Measurements from ENCODE around the gene CYP46A1.

Gene CYP46A1

GRCh38 chr14:99728981-99729451 is 44.9 kb downstream of the CYP46A1 start:
- TF ChIP-seq GATA3 (IDR thresholded peaks at IDR 0.05; ENCODE audit: low read depth, low read length) = no peak
- TF ChIP-seq GATA2 (IDR thresholded peaks at IDR 0.05; ENCODE audit: low read depth, low read length) = no peak

GRCh38 chr14:99729991-99730875 is 46.1 kb downstream of the CYP46A1 start:
- TF ChIP-seq GATA3 (IDR thresholded peaks at IDR 0.05; ENCODE audit: low read depth, low read length) (no peak), GATA2 (IDR thresholded peaks at IDR 0.05; ENCODE audit: low read depth, low read length) (no peak)

GRCh38 chr14:99730876-99731546 is 46.9 kb downstream of the CYP46A1 start:
- TF ChIP-seq GATA3 (IDR thresholded peaks at IDR 0.05; ENCODE audit: low read depth, low read length) (no peak), GATA2 (IDR thresholded peaks at IDR 0.05; ENCODE audit: low read depth, low read length) (no peak)

GRCh38 chr14:99731547-99732435 is 47.7 kb downstream of the CYP46A1 start:
- TF ChIP-seq GATA2 (IDR thresholded peaks at IDR 0.05; ENCODE audit: low read depth, low read length) = no peak
- TF ChIP-seq GATA3 (IDR thresholded peaks at IDR 0.05; ENCODE audit: low read depth, low read length) = no peak

GRCh38 chr14:99732436-99733210 is 48.5 kb downstream of the CYP46A1 start:
- TF ChIP-seq GATA3 (IDR thresholded peaks at IDR 0.05; ENCODE audit: low read depth, low read length) = no peak
- TF ChIP-seq GATA2 (IDR thresholded peaks at IDR 0.05; ENCODE audit: low read depth, low read length) = no peak

- TF ChIP-seq GATA3 (IDR thresholded peaks at IDR 0.05; ENCODE audit: low read depth, low read length) = no peak
Observed at GRCh38 chr14:99733211-99733539, 49.1 kb downstream of the CYP46A1 start.

GRCh38 chr14:99733540-99734405 is 49.7 kb downstream of the CYP46A1 start:
- no peak for TF ChIP-seq GATA3 (IDR thresholded peaks at IDR 0.05; ENCODE audit: low read depth, low read length)
- TF ChIP-seq GATA2 (IDR thresholded peaks at IDR 0.05; ENCODE audit: low read depth, low read length) = no peak

GRCh38 chr14:99734406-99735051 is 50.4 kb downstream of the CYP46A1 start:
- TF ChIP-seq GATA2 (IDR thresholded peaks at IDR 0.05; ENCODE audit: low read depth, low read length) (no peak), GATA3 (IDR thresholded peaks at IDR 0.05; ENCODE audit: low read depth, low read length) (no peak)

GRCh38 chr14:99735189-99736135 is 51.4 kb downstream of the CYP46A1 start:
- no peak for TF ChIP-seq GATA3 (IDR thresholded peaks at IDR 0.05; ENCODE audit: low read depth, low read length)
- TF ChIP-seq GATA2 (IDR thresholded peaks at IDR 0.05; ENCODE audit: low read depth, low read length) = no peak

- TF ChIP-seq GATA2 (IDR thresholded peaks at IDR 0.05; ENCODE audit: low read depth, low read length) = no peak
- TF ChIP-seq GATA3 (IDR thresholded peaks at IDR 0.05; ENCODE audit: low read depth, low read length) = no peak
Observed at GRCh38 chr14:99736603-99737371, 52.7 kb downstream of the CYP46A1 start.
